Smooth muscle cell of the brain vasculature (primary cell): ENCODE results near the gene CGB8.
"Not testable (repeated sequence)": the region's sequence is repeated elsewhere in the genome, so short reads cannot be mapped to it uniquely, and the experiment has no call there.

Experiments
- DNase-seq: peaks from one replicate; pipeline ENCODE4 v3.0.0-alpha.2; 2012; ENCODE audit warnings: low read depth, low spot score

Gene CGB8

DNA sequence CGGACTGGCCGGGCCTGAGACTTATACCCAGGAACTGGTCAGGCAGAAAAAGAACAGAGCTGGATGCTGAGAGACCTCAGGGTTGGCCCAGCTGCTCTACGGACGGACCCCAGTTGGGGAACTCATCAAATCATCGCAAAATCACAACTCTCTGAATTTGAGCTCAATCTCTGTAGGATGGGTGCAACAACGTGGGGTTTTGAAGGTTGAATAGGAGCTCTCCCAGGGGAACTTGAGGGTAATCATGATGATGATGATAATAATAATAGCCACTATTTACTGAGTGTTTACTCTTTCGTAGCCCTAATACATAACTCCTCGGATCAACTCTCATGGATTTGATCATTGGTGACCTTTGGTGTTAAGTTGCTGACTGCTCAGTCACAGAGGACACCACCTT lies 18.6 kb downstream of the CGB8 start:
- not testable (repeated sequence) for DNase-seq

DNA sequence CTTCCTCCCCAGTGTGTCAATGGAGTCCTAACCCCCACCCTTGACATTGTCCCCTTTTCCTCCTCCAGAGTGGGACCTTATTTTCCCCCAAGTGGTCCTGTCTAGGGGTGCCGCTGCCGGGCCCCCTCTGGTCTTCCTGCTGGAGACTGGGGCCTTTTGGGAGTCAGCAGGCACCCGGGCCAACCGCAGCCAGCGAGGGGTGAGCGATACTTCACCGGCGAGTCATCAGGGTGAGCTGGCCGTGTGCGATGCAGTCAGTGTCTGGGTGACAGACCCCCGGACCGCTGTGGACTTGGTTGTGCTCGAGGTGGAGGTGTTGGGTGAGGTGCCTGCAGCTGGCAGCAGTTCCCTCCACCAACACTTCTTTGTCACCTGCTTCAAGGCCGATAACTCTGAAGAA lies 19.2 kb downstream of the CGB8 start:
- DNase-seq = not testable (repeated sequence)

DNA sequence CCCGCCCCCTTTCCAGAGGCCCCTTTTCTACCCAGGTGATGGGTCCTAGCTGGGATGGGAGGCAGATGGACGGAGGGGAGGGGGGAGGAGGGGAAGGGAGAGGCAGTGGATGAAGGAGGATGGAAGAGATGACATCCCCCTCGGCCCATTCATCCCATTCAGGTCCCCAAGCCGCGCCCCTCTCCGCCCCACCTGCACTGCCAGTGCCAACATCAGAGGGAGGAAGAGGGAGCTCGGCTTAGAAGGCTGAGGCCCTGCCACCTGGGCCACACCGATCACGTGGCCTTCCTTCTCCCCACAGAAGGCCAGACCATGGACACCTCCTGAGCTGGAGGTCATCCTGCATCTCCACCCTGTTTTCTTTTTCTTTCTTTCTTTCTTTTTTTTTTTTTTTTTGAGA lies 20.2 kb downstream of the CGB8 start:
- not testable (repeated sequence) for DNase-seq

- DNase-seq = not testable (repeated sequence)
Measured at GRCh38 chr19:49025599-49025998, 23.3 kb downstream of the CGB8 start.

DNA sequence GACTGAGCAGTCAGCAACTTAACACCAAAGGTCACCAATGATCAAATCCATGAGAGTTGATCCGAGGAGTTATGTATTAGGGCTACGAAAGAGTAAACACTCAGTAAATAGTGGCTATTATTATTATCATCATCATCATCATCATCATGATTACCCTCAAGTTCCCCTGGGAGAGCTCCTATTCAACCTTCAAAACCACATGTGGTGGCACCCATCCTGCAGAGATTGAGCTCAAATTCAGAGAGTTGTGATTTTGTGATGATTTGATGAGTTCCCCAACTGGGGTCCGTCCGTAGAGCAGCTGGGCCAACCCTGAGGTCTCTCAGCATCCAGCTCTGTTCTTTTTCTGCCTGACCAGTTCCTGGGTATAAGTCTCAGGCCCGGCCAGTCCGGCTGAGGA lies 23.8 kb downstream of the CGB8 start:
- DNase-seq = not testable (repeated sequence)

DNA sequence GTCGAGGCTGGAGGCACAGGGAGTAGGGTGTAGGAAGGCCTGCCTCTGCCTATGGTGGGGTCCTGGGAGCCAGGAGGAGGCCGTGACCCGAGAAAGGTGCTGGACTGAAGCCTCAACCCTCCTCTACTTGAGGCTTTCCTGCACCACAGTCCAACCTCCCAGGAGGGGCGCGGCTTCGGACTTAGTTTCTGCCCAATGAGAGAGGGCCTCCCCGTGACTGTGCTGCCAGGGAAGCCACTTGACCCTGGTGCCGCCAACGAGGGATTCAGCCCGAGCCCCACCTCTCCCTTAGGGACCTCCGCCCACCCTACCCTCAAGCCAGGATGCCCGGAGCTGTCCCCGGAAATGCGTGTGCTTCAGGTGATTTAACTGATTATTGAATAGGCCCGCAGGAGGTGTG lies 24.7 kb downstream of the CGB8 start, which contains the start of gene CGB3:
TSS of gene CGB3 (minus strand) at position 101 of the 400 bp plus-strand sequence. CDS start 362 bp downstream, outside the sequence.
- DNase-seq = not testable (repeated sequence)

- no peak for DNase-seq
Measured at GRCh38 chr19:49022116-49022515, 26.8 kb downstream of the CGB8 start.

GRCh38 chr19:49020931-49021895 lies 27.7 kb downstream of the CGB8 start:
- no peak for DNase-seq

GRCh38 chr19:49020342-49020741 lies 28.6 kb downstream of the CGB8 start:
- no peak for DNase-seq

- no peak for DNase-seq
Measured at GRCh38 chr19:49019242-49019932, 29.5 kb downstream of the CGB8 start.

DNA sequence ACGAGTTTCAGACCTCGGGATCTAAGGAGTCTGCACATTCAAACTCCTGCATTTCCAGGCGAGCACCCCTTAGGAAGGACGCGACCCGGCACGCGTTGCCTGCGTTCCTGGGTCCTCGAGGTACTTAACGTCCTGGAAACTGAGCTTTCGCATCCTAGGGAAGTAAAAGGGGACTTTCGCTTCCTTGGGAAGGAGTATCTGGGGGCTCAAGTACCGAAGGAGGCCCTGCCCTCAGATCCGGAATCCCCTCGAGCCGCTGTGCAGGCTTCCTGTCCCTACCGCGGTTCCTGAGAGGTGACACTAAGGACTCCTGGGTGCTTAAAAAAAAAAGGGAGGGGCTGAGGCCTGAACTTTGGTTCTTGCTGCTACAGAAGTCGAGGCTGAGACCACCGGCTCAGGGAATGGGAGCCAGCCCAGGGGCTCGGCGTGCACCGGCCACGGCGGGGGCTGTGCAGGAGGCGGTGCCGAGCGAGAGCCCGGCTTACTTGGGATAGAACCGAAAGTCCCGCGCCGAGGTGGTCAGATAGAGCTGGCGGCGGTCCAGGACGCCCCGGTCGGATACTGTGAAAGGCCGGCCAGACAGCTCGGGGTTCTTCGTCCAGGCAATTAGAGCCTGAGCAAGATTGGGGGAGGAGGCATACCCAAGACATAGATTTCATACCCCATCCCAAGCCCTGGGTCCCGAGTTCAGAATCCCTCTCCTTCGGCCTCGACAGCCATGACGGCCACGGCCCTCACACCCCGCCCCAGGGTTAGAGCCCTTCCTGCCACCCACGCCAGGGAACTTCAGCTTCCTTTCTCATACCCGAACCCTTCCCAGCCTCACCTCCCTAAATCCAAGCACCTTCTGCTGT lies 30.3 kb downstream of the CGB8 start:
- DNase-seq = not testable (repeated sequence)

DNA sequence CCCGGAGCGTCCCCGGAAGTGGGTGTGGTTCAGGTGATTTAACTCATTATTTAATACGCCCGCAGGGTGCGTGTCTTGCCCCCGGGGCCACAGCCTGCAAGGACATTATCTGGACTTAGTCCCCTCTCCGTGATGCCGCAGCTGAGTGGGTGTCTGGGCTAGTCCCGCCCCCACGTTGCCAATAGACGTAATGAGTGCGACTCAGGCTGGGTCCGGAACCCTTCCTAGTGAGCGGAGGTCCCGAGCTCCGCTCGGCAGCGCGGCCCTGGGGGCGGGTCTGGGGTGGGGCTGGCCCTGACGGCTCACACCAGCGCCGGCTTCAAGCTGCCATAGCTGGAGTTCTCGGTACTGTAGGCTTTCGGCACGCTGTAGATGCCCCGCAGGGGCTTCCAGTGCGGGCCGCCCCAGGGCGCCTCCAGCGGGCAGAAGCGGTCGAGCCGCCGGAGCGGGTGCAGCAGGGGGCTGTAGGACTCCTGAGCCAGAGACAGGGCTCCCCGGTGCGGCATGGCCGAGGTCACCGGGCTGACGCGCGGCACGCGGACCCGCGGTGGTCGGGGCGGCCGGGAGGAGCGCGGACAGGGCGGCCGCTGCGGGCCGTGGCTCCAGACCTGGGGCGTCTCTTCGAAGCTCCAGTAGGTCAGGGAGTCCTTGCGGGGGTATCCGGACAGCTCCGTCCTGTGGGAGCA lies 31.1 kb downstream of the CGB8 start:
- DNase-seq = no peak

DNA sequence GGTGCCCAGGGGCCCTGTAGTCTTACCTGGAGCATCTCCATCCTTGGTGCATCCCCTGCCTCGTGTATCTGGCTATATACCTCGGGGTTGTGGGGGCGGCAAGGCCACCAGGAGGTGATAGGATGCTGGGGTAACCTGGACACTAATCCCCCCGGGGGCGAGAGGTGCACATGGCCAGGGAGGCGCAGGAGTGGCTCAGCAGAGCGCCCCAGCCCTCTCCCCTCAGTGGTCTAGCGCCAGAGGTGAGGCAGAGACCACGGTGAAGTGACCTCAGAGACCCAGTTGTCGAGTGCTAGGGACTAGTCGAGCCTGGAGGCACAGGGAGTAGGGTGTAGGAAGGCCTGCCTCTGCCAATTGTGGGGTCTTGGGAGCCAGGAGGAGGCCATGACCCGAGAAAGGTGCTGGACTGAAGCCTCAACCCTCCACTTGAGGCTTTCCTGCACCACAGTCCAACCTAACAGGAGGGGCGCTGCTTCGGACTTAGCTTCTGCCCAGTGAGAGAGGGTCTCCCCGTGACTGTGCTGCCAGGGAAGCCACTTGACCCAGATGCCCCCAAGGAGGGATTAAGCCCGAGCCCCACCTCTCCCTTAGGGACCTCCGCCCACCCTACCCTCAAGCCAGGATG lies 31.8 kb downstream of the CGB8 start, which contains the start of gene LHB:
TSS of gene LHB (minus strand) at position 51 of the 625 bp plus-strand sequence. CDS start at position 41, 10 bp downstream.
- no peak for DNase-seq

GRCh38 chr19:49016067-49016839 lies 32.7 kb downstream of the CGB8 start:
- DNase-seq = no peak

DNA sequence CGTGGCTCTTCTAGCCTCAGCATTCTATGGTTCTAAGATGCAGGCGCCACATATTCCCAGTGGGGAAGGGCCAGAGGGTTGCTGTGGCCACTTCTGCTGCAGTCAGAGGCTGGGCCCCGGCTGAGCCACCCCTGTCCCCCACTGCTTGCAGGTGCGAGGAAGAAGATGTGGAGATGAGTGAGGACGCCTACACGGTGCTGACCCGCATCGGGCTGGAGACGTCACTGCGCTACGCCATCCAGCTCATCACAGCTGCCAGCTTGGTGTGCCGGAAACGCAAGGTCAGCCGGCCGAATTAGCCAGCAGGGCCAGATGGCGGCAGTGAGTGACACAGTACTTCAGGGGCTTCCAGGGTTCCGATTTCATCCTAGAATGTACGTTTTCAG lies 34.0 kb downstream of the CGB8 start:
- DNase-seq = no peak

DNA sequence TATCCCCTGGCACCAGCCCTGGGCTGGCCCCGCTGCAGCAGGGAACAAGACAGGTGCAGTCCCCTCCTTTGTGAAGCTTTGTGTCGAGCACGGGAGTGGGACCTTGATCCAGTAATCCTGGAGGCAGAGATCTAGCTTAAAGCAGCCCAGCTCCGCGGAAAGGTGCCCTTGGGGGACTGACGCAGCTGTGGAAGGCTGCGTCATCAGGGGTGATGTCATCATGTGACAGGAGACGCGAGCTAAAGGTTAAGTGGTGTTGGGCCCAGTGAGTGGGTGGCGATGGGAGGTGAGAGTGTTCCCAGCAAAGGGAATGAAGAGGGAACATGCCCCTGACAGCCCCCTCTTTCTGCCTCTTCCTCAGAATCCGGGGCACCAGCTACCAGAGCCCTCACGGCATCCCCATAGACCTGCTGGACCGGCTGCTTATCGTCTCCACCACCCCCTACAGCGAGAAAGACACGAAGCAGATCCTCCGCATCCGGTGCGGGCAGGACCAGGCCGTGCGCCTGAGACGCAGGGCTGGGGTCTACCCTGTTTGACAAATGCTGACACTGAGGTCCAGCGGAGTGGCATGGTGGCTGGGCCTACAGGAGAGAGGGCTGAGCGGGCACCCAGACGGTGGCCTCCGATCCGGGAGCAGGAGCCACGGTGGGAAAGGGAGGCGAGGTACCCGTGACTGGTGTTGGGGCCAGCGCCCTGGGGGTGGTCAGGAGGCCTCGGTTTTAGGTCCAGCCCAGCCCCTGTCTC lies 34.6 kb downstream of the CGB8 start:
- DNase-seq = no peak

DNA sequence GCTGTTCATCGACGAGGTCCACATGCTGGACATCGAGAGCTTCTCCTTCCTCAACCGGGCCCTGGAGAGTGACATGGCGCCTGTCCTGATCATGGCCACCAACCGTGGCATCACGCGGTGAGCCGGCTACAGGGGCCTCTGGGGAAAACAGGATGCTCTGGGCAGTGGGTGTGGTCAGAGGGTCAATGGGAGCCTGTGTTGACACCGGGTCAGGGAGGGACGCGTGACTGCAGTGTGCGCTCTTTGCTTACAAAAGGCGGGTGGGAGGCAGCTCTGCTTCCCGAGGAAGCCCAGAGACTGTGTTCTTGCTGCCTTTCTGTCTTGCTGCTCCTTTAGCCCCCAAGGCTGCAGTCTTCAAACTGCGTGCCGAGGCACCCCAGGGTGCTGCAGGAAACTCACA lies 37.7 kb downstream of the CGB8 start:
- no peak for DNase-seq

- no peak for DNase-seq
Measured at GRCh38 chr19:49010453-49010852, 38.5 kb downstream of the CGB8 start.

DNA sequence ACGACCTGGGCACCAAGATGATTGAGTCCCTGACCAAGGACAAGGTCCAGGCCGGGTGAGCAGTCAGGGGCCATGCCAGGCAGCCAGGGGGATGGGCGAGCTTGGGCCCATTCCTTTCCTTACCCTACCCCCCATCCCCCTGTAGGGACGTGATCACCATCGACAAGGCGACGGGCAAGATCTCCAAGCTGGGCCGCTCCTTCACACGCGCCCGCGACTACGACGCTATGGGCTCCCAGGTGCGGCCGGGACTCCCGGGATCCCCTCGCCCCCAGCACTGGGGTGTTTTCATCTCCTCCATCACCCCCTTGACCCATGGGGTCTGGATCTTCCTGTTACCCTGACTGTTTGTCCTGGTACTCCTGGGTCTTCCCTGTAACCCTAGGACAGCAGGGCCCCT lies 39.1 kb downstream of the CGB8 start:
- no peak for DNase-seq
